K562 (cell line): ENCODE measurements around the gene SPATC1L. TPM values are rescaled to one million over a fixed set of nuclear protein-coding genes. Genes with fewer than 3 reads are reported as not detected.

Experiments used
- ATAC-seq: fragments of 200-7000 bp; cut with Tn5 transposase; 3 replicates; pipeline ENCODE4 v1.9.1; 2020; ENCODE audit warnings: moderate library complexity
- BruUV-seq: library from RNA; stranded (reverse); fragments of 400-500 nt; replicated peaks from 2 replicates; lab custom pipeline; 2021; lab: Mats Ljungman, UMichigan
- CTCF ChIA-PET: fragments of 300-600 bp; formaldehyde crosslinking; extraction: SDS; loops from one replicate; lab custom pipeline; 2021; ENCODE audit warnings: low intra/inter-chr PET ratio; lab: Yijun Ruan, JAX
- POLR2A ChIA-PET: fragments of 300-600, 350-650 bp; sonication (Branson Sonifier 250); formaldehyde crosslinking; extraction: SDS; loops from one replicate; lab custom pipeline; 2021; ENCODE audit warnings: antibody characterized with exemption, inconsistent platforms; lab: Yijun Ruan, JAX
- DNase-seq, 4 experiments: peaks; one replicate each; pipeline versions ENCODE4 v3.0.0 to v3.0.0-alpha.2; 2011 to 2018; ENCODE audit warnings: low spot score in 3 of 4, mixed read lengths in 3 of 4; ENCODE audit errors: extremely low read depth in 1 of 4
- FAIRE-seq: peaks from 2 replicates; lab custom pipeline; 2011; peaks lifted over from hg19 to GRCh38; lab: Jason Lieb, UNC
- H2AFZ ChIP-seq: 2 replicates; pipeline ENCODE4 v1.6.0; 2011; ENCODE audit warnings: low read depth, low read length, control low read depth, inconsistent platforms
- H3K27ac ChIP-seq: fragments of 200-600 bp; 3 replicates; pipeline ENCODE4 v1.8.0; 2011; ENCODE audit warnings: low read depth, mild to moderate bottlenecking, control low read depth, inconsistent platforms, low read length, moderate library complexity, mixed read lengths; ENCODE audit errors: extremely low read depth
- H3K27me3 ChIP-seq, 2 experiments: fragments of 300-600 bp in 1 of 2; 2 replicates in 1 of 2; 3 replicates in 1 of 2; pipeline versions ENCODE4 v1.6.0 to v1.8.0; 2011; ENCODE audit warnings: inconsistent platforms in 2 of 2, low read length in 2 of 2, mild to moderate bottlenecking in 1 of 2, mixed read lengths in 1 of 2, moderate library complexity in 1 of 2; ENCODE audit not compliant: control insufficient read depth in 2 of 2, insufficient read depth in 2 of 2
- H3K36me3 ChIP-seq: fragments of 300-600 bp; 3 replicates; pipeline ENCODE4 v1.8.0; 2011; ENCODE audit warnings: mild to moderate bottlenecking, low read length, inconsistent platforms; ENCODE audit not compliant: control insufficient read depth, insufficient read depth
- H3K4me1 ChIP-seq, 2 experiments: fragments of 200-600 bp in 1 of 2; replicated peaks in 1 of 2; 2 replicates in 1 of 2; 3 replicates in 1 of 2; pipeline versions ENCODE4 v1.5.1 to v1.8.0; 2011; ENCODE audit warnings: inconsistent platforms in 2 of 2, low read length in 2 of 2, mild to moderate bottlenecking in 1 of 2, mixed read lengths in 1 of 2, moderate library complexity in 1 of 2; ENCODE audit not compliant: control insufficient read depth in 2 of 2, insufficient read depth in 2 of 2
- H3K4me2 ChIP-seq: 2 replicates; pipeline ENCODE4 v1.6.1; 2011; ENCODE audit warnings: low read length, control low read depth, inconsistent platforms, mixed read lengths; ENCODE audit not compliant: insufficient read depth
- H3K4me3 ChIP-seq: fragments of 200-600 bp; sonication (generic), shearing (Covaris generic); 2 replicates; pipeline ENCODE4 v1.5.1; 2016; ENCODE audit warnings: control low read depth, inconsistent platforms
- H3K79me2 ChIP-seq: fragments of 200-600 bp; 3 replicates; pipeline ENCODE4 v1.8.0; 2011; ENCODE audit warnings: low read length, inconsistent platforms; ENCODE audit not compliant: control insufficient read depth, insufficient read depth
- H3K9ac ChIP-seq, 2 experiments: 2 replicates each; pipeline versions ENCODE4 v1.6.0 to v1.6.1; 2011; ENCODE audit warnings: low read depth in 2 of 2, low read length in 2 of 2, control low read depth in 1 of 2, inconsistent platforms in 1 of 2, mild to moderate bottlenecking in 1 of 2, mixed read lengths in 1 of 2; ENCODE audit not compliant: insufficient read depth in 1 of 2
- H3K9me1 ChIP-seq: one replicate; pipeline ENCODE4 v1.6.0; 2011; ENCODE audit warnings: inconsistent platforms, mild to moderate bottlenecking, low read length, moderate library complexity; ENCODE audit not compliant: control insufficient read depth, insufficient read depth
- H3K9me3 ChIP-seq: replicated peaks from 2 replicates; pipeline ENCODE4 v1.5.1; 2011; ENCODE audit warnings: low read depth, low read length, inconsistent platforms; ENCODE audit not compliant: control insufficient read depth, insufficient read depth
- H4K20me1 ChIP-seq: replicated peaks from 2 replicates; pipeline ENCODE4 v1.6.1; 2011; ENCODE audit warnings: low read length, inconsistent platforms, mixed read lengths; ENCODE audit not compliant: control insufficient read depth, insufficient read depth
- CBFA2T3 ChIP-seq: fragments of 450-650 bp; IDR thresholded peaks from 2 replicates; pipeline ENCODE4 v1.6.1; 2017
- CHD4 ChIP-seq: fragments of 200-600 bp; sonication (generic); IDR thresholded peaks from 3 replicates; pipeline ENCODE4 v1.6.1; 2012; ENCODE audit warnings: low read depth, mild to moderate bottlenecking, mixed read lengths, low read length, inconsistent platforms; ENCODE audit not compliant: insufficient read depth, insufficient replicate concordance, poor library complexity, severe bottlenecking
- ETV6 ChIP-seq, 3 experiments: fragments of 150-350 bp in 1 of 3; sonication (generic) in 1 of 3; formaldehyde crosslinking in 1 of 3; IDR thresholded peaks; 2 replicates each; pipeline versions ENCODE4 v1.6.1 to v1.8.0; 2014 to 2022; ENCODE audit warnings: borderline replicate concordance in 2 of 3, low read depth in 2 of 3, antibody characterized with exemption in 1 of 3, low read length in 1 of 3, mild to moderate bottlenecking in 1 of 3, missing genetic modification reagents in 1 of 3
- KLF1 ChIP-seq: fragments of 450-650 bp; IDR thresholded peaks from 2 replicates; pipeline ENCODE4 v1.6.1; 2016; ENCODE audit warnings: missing genetic modification characterization, missing compliant biosample characterization
- LARP7 ChIP-seq: fragments of 450-650 bp; IDR thresholded peaks from 2 replicates; pipeline ENCODE4 v1.6.1; 2016
- RFX7 ChIP-seq: fragments of 250-450 bp; sonication (Bioruptor Pico); IDR thresholded peaks from 2 replicates; pipeline ENCODE4 v1.5.1; 2021; ENCODE audit warnings: mild to moderate bottlenecking
- SMAD4 ChIP-seq: fragments of 250-450 bp; sonication (Bioruptor Pico); conservative IDR thresholded peaks from 2 replicates; pipeline ENCODE4 v1.8.0; 2021; ENCODE audit warnings: inconsistent platforms, mild to moderate bottlenecking, moderate library complexity
- SUPT5H ChIP-seq: fragments of 450-650 bp; IDR thresholded peaks from 2 replicates; pipeline ENCODE4 v1.6.1; 2016
- TAL1 ChIP-seq: fragments of 450-650 bp; IDR thresholded peaks from 2 replicates; pipeline ENCODE4 v1.6.1; 2016; ENCODE audit warnings: mild to moderate bottlenecking
- TCF3 ChIP-seq: sonication (generic); formaldehyde crosslinking; IDR thresholded peaks from 2 replicates; pipeline ENCODE4 v1.4.0; 2020; ENCODE audit warnings: mild to moderate bottlenecking, missing genetic modification reagents
- U2AF1 ChIP-seq: fragments of 200-400 bp; formaldehyde crosslinking; optimal IDR thresholded peaks from 2 replicates; pipeline ENCODE3; 2017; ENCODE audit warnings: mild to moderate bottlenecking, low read depth, low read length, moderate library complexity
- ZFP30 ChIP-seq: fragments of 250-450 bp; sonication (Bioruptor Pico); IDR thresholded peaks from 2 replicates; pipeline ENCODE4 v1.8.0; 2022; ENCODE audit warnings: moderate library complexity, mild to moderate bottlenecking, inconsistent platforms, borderline replicate concordance
- ZKSCAN8 ChIP-seq: fragments of 200-800 bp; sonication (Bioruptor generic); IDR thresholded peaks from 2 replicates; pipeline ENCODE4 v1.6.1; 2016; ENCODE audit warnings: missing genetic modification characterization, missing compliant biosample characterization
- ZNF561 ChIP-seq: fragments of 450-650 bp; formaldehyde crosslinking; conservative IDR thresholded peaks from 2 replicates; pipeline ENCODE4 v1.4.0; 2020; ENCODE audit warnings: mild to moderate bottlenecking, moderate library complexity
- WGBS: fragments of 100-300 bp; shearing (Covaris generic); methylation state at CpG from one replicate; pipeline ENCODE4 v1.1.6; 2016; ENCODE audit warnings: low coverage, mixed read lengths; ENCODE audit not compliant: insufficient coverage; ENCODE audit errors: missing lambda C conversion rate; 5-methylcytosine and 5-hydroxymethylcytosine counted together
- in situ Hi-C: fragments of 300-500 bp; cut with MboI; formaldehyde crosslinking; loops from 4 replicates; pipeline ENCODE4 v1.15.0; 2018; ENCODE audit warnings: inconsistent platforms, mixed read lengths
- intact Hi-C: fragments of 100-400 bp; cut with micrococcal nuclease; formaldehyde crosslinking; loops from 2 replicates; pipeline ENCODE4 v1.14.2; 2022
- polyA plus RNA-seq, 8 experiments: library from polyadenylated mRNA; depleted of rRNA in 4 of 8; stranded (reverse) in 5 of 8; unstranded in 3 of 8; fragments of >200 nt; fragmentation: Nextera tagmentation in 2 of 8; fragmentation: Illumina TruSeq in 1 of 8; extraction: Ambion mirVana in 2 of 8; extraction: Trizol in 1 of 8; gene quantifications; 2 replicates each; pipeline versions ENCODE4 v1.2.1 to v1.2.3, GENCODE V29; 2011 to 2014; ENCODE audit warnings: inconsistent platforms in 1 of 8, missing spikeins in 1 of 8
- total RNA-seq, 7 experiments: library from RNA; depleted of rRNA in 6 of 7; stranded (reverse); fragments of >200 nt in 6 of 7; fragmentation: Illumina TruSeq in 2 of 7; extraction: Trizol in 2 of 7; gene quantifications; 2 replicates each; pipeline versions ENCODE4 v1.2.1 to v1.2.3, GENCODE V29; 2011 to 2021; ENCODE audit warnings: low replicate concordance in 1 of 7
- TF ChIP-seq, protein P1 (sequence below): fragments of 450-650 bp; formaldehyde crosslinking; IDR thresholded peaks from 2 replicates; pipeline ENCODE4 v1.4.0; 2020; ENCODE audit warnings: mild to moderate bottlenecking
- TF ChIP-seq, protein P2 (sequence below): sonication (generic); formaldehyde crosslinking; IDR thresholded peaks from 2 replicates; pipeline ENCODE4 v1.8.0; 2022; ENCODE audit warnings: mild to moderate bottlenecking, low read depth, missing genetic modification reagents

SPATC1L gene
- total and polyA plus RNA-seq, 9 of the 15 experiments (the other 6 are each of a cell fraction or from before 2014, with no cell fraction given) = 0.14 to 121 (median 34.0) TPM; not detected in 1

DNA sequence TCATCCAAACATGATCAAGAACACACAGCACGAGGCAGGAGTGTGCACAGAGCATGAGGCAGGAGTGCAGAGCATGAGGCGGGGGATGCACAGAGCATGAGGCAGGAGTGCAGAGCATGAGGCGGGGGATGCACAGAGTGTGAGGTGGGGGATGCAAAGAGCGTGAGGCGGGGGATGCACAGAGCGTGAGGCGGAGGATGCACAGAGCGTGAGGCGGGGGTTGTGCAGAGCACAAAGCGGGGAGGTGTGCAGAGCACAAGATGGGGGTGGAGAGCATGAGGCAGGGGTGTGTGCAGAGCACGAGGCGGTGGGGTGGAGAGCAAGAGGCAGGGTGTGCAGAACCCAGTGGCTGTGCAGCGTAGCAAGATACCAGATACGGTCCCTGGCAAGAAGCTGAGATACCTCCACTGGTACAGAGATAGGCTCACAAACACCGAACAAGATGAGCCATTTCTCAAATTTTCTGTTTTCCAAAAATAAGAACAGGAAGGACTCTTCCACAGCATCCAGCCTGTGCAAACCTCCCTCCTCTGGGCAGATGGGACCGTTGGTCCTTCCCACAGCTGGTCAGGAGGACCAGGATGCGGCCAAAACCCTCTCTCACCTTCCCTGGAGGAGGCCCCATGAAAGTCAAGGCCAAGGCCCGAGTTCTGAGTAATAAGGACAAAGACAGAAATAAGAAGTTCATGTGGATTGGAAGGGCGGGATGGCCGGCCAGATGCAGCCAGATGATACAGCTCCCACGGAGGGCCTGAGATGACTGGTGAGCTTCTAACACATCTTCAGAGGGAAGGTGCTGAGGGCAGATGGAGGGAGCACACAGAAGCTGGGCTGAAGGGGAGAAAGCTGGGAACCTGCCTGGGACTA lies 12.0 kb downstream of the SPATC1L start:
- BruUV-seq = no TSS peak
- 69% methylated on average over 18 of the region's 21 CpGs for WGBS
- Histone ChIP-seq H4K20me1 (peaks cover 17% of the 10 kb centered on the region; the same call in 1 of the 2 replicates), H3K9me1 (peaks cover 5% of the 10 kb centered on the region), H3K36me3 (peaks cover 28% of the 10 kb centered on the region; the same call in 2 of the 3 replicates), H3K4me1 (peaks cover 2 to 26% of the 10 kb centered on the region in 2 experiments; a peak in 4 of 5 replicates), H3K27ac (no peak overlapping the region; the same call in 2 of the 3 replicates), H3K9me3 (no peaks in the 10 kb centered on the region), H2AFZ (no peak overlapping the region), H3K4me3 (no peak overlapping the region), H3K79me2 (peaks cover 69% of the 10 kb centered on the region), H3K9ac (peak overlapping the region in 1 of 2 experiments; percentile 82; a peak in 2 of 4 replicates), H3K27me3 (no peaks in the 10 kb centered on the region), H3K4me2 (no peak overlapping the region)
- ATAC-seq = peak; percentile 61; the same call in 2 of the 3 replicates
- POLR2A ChIA-PET = interaction anchor here (1.2 to 1.6 kb wide), 2 partner anchors 9 to 11 kb away, joined by 5 read pairs; no protein-coding TSS in a partner anchor
- CTCF ChIA-PET = no interaction called here
- intact Hi-C loops (no loop called here), in situ Hi-C loops (no loop called here)
- no peak for FAIRE-seq
- peak in 2 of 4 experiments; percentile 25 to 48 for DNase-seq
- TF ChIP-seq LARP7 (no peak), KLF1 (tag) (no peak), RFX7 (CRISPR knock-in tag) (no peak), TAL1 (0 out of 2 replicates have a peak, but pooled peaks have one; percentile 11), TCF3 (CRISPR knock-in tag) (peak; percentile 31; the same call in 1 of the 2 replicates), U2AF1 (no peak), ZNF561 (CRISPR knock-in tag) (no peak), ZFP30 (CRISPR knock-in tag) (no peak), SUPT5H (no peak), CBFA2T3 (peak; percentile 55), SMAD4 (no peak), ZKSCAN8 (CRISPR knock-in tag) (no peak), CHD4 (no peak), ETV6 (IDR thresholded peaks at IDR 0.05; ENCODE audit: borderline replicate concordance in 1 of 2, low read depth in 2 of 2, low read length in 1 of 2) (no peak), ETV6 (CRISPR knock-in tag; IDR thresholded peaks at IDR 0.05; ENCODE audit: borderline replicate concordance) (no peak)
- TF ChIP-seq, protein P1, sequence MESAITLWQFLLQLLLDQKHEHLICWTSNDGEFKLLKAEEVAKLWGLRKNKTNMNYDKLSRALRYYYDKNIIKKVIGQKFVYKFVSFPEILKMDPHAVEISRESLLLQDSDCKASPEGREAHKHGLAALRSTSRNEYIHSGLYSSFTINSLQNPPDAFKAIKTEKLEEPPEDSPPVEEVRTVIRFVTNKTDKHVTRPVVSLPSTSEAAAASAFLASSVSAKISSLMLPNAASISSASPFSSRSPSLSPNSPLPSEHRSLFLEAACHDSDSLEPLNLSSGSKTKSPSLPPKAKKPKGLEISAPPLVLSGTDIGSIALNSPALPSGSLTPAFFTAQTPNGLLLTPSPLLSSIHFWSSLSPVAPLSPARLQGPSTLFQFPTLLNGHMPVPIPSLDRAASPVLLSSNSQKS (CRISPR knock-in tag) = no peak
- TF ChIP-seq, protein P2, sequence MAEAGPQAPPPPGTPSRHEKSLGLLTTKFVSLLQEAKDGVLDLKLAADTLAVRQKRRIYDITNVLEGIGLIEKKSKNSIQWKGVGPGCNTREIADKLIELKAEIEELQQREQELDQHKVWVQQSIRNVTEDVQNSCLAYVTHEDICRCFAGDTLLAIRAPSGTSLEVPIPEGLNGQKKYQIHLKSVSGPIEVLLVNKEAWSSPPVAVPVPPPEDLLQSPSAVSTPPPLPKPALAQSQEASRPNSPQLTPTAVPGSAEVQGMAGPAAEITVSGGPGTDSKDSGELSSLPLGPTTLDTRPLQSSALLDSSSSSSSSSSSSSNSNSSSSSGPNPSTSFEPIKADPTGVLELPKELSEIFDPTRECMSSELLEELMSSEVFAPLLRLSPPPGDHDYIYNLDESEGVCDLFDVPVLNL (CRISPR knock-in tag) = no peak
